ENCODE data around the gene COX4I2.

DNA sequence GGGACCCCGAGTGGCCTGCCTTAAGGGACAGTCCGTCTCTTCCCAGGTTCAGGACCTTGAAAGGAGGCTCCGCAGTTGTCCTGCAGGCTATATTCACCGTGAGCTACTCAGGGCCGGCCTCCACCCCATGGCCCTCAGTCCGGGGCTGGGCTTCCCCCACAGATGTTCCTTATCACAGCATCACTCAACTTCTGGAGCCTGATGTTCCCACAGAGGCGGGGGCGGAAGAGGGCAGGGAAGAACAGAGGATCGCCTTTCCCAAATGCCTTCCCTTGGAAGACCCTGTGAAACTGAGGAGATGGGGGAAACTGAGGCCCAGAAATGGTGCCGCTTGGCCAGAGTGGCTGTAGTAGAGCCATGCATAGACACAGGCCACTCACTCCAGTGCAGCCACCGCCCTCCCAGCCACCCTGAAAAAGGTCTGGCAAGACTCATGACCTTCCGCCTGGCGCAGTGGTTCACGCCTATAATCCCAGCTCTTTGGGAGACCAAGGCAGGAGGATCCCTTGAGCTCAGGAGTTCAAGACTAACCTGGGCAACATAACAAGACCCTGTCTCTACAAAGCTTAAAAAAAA, 4.3 kb upstream of the COX4I2 start:
- no peak for TF ChIP-seq CREB1 (CRISPR knock-in tag; IDR thresholded peaks at IDR 0.05)
- TF ChIP-seq, protein P1, sequence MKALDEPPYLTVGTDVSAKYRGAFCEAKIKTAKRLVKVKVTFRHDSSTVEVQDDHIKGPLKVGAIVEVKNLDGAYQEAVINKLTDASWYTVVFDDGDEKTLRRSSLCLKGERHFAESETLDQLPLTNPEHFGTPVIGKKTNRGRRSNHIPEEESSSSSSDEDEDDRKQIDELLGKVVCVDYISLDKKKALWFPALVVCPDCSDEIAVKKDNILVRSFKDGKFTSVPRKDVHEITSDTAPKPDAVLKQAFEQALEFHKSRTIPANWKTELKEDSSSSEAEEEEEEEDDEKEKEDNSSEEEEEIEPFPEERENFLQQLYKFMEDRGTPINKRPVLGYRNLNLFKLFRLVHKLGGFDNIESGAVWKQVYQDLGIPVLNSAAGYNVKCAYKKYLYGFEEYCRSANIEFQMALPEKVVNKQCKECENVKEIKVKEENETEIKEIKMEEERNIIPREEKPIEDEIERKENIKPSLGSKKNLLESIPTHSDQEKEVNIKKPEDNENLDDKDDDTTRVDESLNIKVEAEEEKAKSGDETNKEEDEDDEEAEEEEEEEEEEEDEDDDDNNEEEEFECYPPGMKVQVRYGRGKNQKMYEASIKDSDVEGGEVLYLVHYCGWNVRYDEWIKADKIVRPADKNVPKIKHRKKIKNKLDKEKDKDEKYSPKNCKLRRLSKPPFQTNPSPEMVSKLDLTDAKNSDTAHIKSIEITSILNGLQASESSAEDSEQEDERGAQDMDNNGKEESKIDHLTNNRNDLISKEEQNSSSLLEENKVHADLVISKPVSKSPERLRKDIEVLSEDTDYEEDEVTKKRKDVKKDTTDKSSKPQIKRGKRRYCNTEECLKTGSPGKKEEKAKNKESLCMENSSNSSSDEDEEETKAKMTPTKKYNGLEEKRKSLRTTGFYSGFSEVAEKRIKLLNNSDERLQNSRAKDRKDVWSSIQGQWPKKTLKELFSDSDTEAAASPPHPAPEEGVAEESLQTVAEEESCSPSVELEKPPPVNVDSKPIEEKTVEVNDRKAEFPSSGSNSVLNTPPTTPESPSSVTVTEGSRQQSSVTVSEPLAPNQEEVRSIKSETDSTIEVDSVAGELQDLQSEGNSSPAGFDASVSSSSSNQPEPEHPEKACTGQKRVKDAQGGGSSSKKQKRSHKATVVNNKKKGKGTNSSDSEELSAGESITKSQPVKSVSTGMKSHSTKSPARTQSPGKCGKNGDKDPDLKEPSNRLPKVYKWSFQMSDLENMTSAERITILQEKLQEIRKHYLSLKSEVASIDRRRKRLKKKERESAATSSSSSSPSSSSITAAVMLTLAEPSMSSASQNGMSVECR (CRISPR knock-in tag; IDR thresholded peaks at IDR 0.05; ENCODE audit: borderline replicate concordance), result no peak
- TF ChIP-seq, protein P2, sequence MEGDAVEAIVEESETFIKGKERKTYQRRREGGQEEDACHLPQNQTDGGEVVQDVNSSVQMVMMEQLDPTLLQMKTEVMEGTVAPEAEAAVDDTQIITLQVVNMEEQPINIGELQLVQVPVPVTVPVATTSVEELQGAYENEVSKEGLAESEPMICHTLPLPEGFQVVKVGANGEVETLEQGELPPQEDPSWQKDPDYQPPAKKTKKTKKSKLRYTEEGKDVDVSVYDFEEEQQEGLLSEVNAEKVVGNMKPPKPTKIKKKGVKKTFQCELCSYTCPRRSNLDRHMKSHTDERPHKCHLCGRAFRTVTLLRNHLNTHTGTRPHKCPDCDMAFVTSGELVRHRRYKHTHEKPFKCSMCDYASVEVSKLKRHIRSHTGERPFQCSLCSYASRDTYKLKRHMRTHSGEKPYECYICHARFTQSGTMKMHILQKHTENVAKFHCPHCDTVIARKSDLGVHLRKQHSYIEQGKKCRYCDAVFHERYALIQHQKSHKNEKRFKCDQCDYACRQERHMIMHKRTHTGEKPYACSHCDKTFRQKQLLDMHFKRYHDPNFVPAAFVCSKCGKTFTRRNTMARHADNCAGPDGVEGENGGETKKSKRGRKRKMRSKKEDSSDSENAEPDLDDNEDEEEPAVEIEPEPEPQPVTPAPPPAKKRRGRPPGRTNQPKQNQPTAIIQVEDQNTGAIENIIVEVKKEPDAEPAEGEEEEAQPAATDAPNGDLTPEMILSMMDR (IDR thresholded peaks at IDR 0.05), result no peak
- TF ChIP-seq, protein P3, sequence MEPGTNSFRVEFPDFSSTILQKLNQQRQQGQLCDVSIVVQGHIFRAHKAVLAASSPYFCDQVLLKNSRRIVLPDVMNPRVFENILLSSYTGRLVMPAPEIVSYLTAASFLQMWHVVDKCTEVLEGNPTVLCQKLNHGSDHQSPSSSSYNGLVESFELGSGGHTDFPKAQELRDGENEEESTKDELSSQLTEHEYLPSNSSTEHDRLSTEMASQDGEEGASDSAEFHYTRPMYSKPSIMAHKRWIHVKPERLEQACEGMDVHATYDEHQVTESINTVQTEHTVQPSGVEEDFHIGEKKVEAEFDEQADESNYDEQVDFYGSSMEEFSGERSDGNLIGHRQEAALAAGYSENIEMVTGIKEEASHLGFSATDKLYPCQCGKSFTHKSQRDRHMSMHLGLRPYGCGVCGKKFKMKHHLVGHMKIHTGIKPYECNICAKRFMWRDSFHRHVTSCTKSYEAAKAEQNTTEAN (CRISPR knock-in tag; IDR thresholded peaks at IDR 0.05), result no peak
- no peak for TF ChIP-seq GABPB1 (CRISPR knock-in tag; IDR thresholded peaks at IDR 0.05)
- no peak for TF ChIP-seq MXD4 (CRISPR knock-in tag; IDR thresholded peaks at IDR 0.05; ENCODE audit: borderline replicate concordance)
- TF ChIP-seq, protein P4, sequence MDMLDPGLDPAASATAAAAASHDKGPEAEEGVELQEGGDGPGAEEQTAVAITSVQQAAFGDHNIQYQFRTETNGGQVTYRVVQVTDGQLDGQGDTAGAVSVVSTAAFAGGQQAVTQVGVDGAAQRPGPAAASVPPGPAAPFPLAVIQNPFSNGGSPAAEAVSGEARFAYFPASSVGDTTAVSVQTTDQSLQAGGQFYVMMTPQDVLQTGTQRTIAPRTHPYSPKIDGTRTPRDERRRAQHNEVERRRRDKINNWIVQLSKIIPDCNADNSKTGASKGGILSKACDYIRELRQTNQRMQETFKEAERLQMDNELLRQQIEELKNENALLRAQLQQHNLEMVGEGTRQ (CRISPR knock-in tag; IDR thresholded peaks at IDR 0.05), result no peak
- no peak for TF ChIP-seq EMX1 (CRISPR knock-in tag; IDR thresholded peaks at IDR 0.05)
- no peak for TF ChIP-seq CREM (CRISPR knock-in tag; IDR thresholded peaks at IDR 0.05)
- TF ChIP-seq, protein P5, sequence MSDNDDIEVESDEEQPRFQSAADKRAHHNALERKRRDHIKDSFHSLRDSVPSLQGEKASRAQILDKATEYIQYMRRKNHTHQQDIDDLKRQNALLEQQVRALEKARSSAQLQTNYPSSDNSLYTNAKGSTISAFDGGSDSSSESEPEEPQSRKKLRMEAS (CRISPR knock-in tag; IDR thresholded peaks at IDR 0.05), result no peak
- TF ChIP-seq IRF2 (CRISPR knock-in tag; IDR thresholded peaks at IDR 0.05; ENCODE audit: borderline replicate concordance, low read depth), result no peak
